ENCODE measurements around the gene STT3B.

STT3B gene

GRCh38 chr3:31613177-31613576 lies 80.5 kb downstream of the STT3B start:
- no peak for DNase-seq

- no peak for DNase-seq
Observed at GRCh38 chr3:31613654-31614053, 80.9 kb downstream of the STT3B start.

GRCh38 chr3:31614162-31614921 lies 81.6 kb downstream of the STT3B start:
- no peak for DNase-seq

GRCh38 chr3:31615071-31615875 lies 82.5 kb downstream of the STT3B start:
- no peak for DNase-seq

- DNase-seq = no peak
Observed at GRCh38 chr3:31616711-31617110, 84.0 kb downstream of the STT3B start.

GRCh38 chr3:31620656-31621055 lies 87.9 kb downstream of the STT3B start:
- DNase-seq = no peak

GRCh38 chr3:31621314-31621713 lies 88.6 kb downstream of the STT3B start:
- no peak for DNase-seq

GRCh38 chr3:31622636-31623288 lies 90.0 kb downstream of the STT3B start:
- DNase-seq = no peak

- no peak for DNase-seq
Observed at GRCh38 chr3:31624083-31624709, 91.5 kb downstream of the STT3B start.

- DNase-seq = no peak
Observed at GRCh38 chr3:31625358-31625757, 92.6 kb downstream of the STT3B start.

- no peak for DNase-seq
Observed at GRCh38 chr3:31629054-31629453, 96.3 kb downstream of the STT3B start.

- DNase-seq = no peak
Observed at GRCh38 chr3:31634476-31634875, 101.8 kb downstream of the STT3B start.

GRCh38 chr3:31635545-31635944 lies 102.8 kb downstream of the STT3B start:
- no peak for DNase-seq

GRCh38 chr3:31636049-31636448 lies 103.3 kb downstream of the STT3B start:
- no peak for DNase-seq

GRCh38 chr3:31636694-31637442 lies 104.1 kb downstream of the STT3B start:
- no peak for DNase-seq

GRCh38 chr3:31639828-31640227 lies 107.1 kb downstream of the STT3B start:
- DNase-seq = no peak

- DNase-seq = no peak
Observed at GRCh38 chr3:31645256-31645655, 112.5 kb downstream of the STT3B start.

GRCh38 chr3:31648286-31648968 lies 115.7 kb downstream of the STT3B start:
- no peak for DNase-seq

- DNase-seq = no peak
Observed at GRCh38 chr3:31652296-31652695, 119.6 kb downstream of the STT3B start.

GRCh38 chr3:31653464-31653863 lies 120.7 kb downstream of the STT3B start:
- DNase-seq = no peak

- DNase-seq = no peak
Observed at GRCh38 chr3:31654998-31655397, 122.3 kb downstream of the STT3B start.

GRCh38 chr3:31659246-31659645 lies 126.5 kb downstream of the STT3B start:
- no peak for DNase-seq
